Peyer's patch (tissue), 4 donors: ENCODE results near the gene ZGPAT. TPM values are rescaled to one million over a fixed set of nuclear protein-coding genes. Genes with fewer than 3 reads are reported as not detected.

Experiments
- DNase-seq, 3 donors: peaks; one replicate each; pipeline ENCODE4 v3.0.0-alpha.2; 2017 to 2019
- H3K27ac ChIP-seq, 4 donors: fragments of 200-600 bp; sonication (generic); one replicate each; pipeline ENCODE4 v1.5.1; 2016 to 2019
- H3K27me3 ChIP-seq, 2 donors: fragments of 200-600 bp; sonication (generic); one replicate each; pipeline ENCODE4 v1.5.1; 2019
- H3K36me3 ChIP-seq, 3 donors: fragments of 200-600 bp; sonication (generic); one replicate each; pipeline ENCODE4 v1.5.1; 2016 to 2019
- H3K4me1 ChIP-seq, 4 donors: fragments of 200-600 bp; sonication (generic); one replicate each; pipeline ENCODE4 v1.5.1; 2016 to 2019
- H3K4me3 ChIP-seq, 4 donors: fragments of 200-600 bp; sonication (generic); 1 replicate in 3 of 4; 2 replicates in 1 of 4; pipeline ENCODE4 v1.5.1; 2016 to 2019; ENCODE audit warnings: mild to moderate bottlenecking in 1 of 4
- H3K9me3 ChIP-seq, 4 donors: fragments of 200-600 bp; sonication (generic); one replicate each; pipeline ENCODE4 v1.5.1; 2016 to 2019; ENCODE audit warnings: mild to moderate bottlenecking in 1 of 4
- CTCF ChIP-seq, 6 experiments: fragments of 450-650 bp in 4 of 6; fragments of 200-600 bp in 2 of 6; sonication (generic) in 1 of 6; IDR thresholded peaks; one replicate each; pipeline ENCODE4 v1.5.1; 2017 to 2019; ENCODE audit warnings: antibody characterized with exemption in 6 of 6, mild to moderate bottlenecking in 3 of 6, moderate library complexity in 1 of 6
- POLR2A ChIP-seq, 2 donors: fragments of 450-650 bp; IDR thresholded peaks; one replicate each; pipeline ENCODE4 v1.5.1; 2017; ENCODE audit warnings: antibody characterized with exemption in 2 of 2, mild to moderate bottlenecking in 2 of 2, moderate library complexity in 2 of 2
- total RNA-seq, 4 donors: library from RNA; depleted of rRNA; stranded (reverse); fragments of >200 nt; gene quantifications; one replicate each; pipeline ENCODE4 v1.1.0, GENCODE V29; 2016

The ZGPAT gene
- total RNA-seq, 4 donors from 2014 or later, result 48.9 to 67.7 (median 54.7) TPM

- Histone ChIP-seq H3K27ac (no peak overlapping the region), H3K4me1 (peaks cover 9 to 58% (median 15%) of the 10 kb centered on the region in 4 donors), H3K36me3 (peaks cover 0 to 12% (median 0%) of the 10 kb centered on the region in 3 donors), H3K4me3 (no peak overlapping the region), H3K9me3 (no peaks in the 10 kb centered on the region), H3K27me3 (no peaks in the 10 kb centered on the region)
- peak in 1 of 3 donors; percentile 51 for DNase-seq
- TF ChIP-seq POLR2A (IDR thresholded peaks at IDR 0.05) (no peak), CTCF (IDR thresholded peaks at IDR 0.05) (no peak)
Measured at GRCh38 chr20:63695424-63696305, 12.2 kb upstream of the ZGPAT start.

GRCh38 chr20:63696306-63696627 is 11.6 kb upstream of the ZGPAT start:
- Histone ChIP-seq H3K36me3 (peaks cover 0 to 14% (median 0%) of the 10 kb centered on the region in 3 donors), H3K27me3 (no peaks in the 10 kb centered on the region), H3K4me3 (peak overlapping the region in 3 of 4 donors; percentile 28 to 38 (median 31)), H3K9me3 (no peaks in the 10 kb centered on the region), H3K27ac (peak overlapping the region in 1 of 4 donors; percentile 12), H3K4me1 (peaks cover 9 to 52% (median 15%) of the 10 kb centered on the region in 4 donors)
- peak in 1 of 3 donors; percentile 69 for DNase-seq
- TF ChIP-seq POLR2A (IDR thresholded peaks at IDR 0.05) (no peak), CTCF (IDR thresholded peaks at IDR 0.05) (no peak)

- no peaks in the 10 kb centered on the region for H3K27me3 ChIP-seq
- H3K4me1 ChIP-seq, result peaks cover 9 to 48% (median 15%) of the 10 kb centered on the region in 4 donors
- H3K9me3 ChIP-seq, result no peaks in the 10 kb centered on the region
- peak within 1 kb of the TSS in 2 of 4 donors; percentile 12 to 52 for H3K27ac ChIP-seq
- H3K4me3 ChIP-seq, result peak within 1 kb of the TSS in 3 of 4 donors; percentile 28 to 38 (median 31)
- TF ChIP-seq POLR2A (IDR thresholded peaks at IDR 0.05), result no peak
- no peak for TF ChIP-seq CTCF (IDR thresholded peaks at IDR 0.05)
- DNase-seq, result peak in 1 of 3 donors; percentile 56
- H3K36me3 ChIP-seq, result peaks cover 0 to 15% (median 0%) of the 10 kb centered on the region in 3 donors
Measured at GRCh38 chr20:63696628-63697356, 11.0 kb upstream of the ZGPAT start, which contains the start of gene TNFRSF6B. Gene TNFRSF6B, plus strand, starts transcription at chr20:63696652. Its CDS starts 116 bp downstream, at chr20:63696768.

GRCh38 chr20:63697357-63697867 is 10.4 kb upstream of the ZGPAT start:
- H3K9me3 ChIP-seq, result no peaks in the 10 kb centered on the region
- peaks cover 9 to 42% (median 15%) of the 10 kb centered on the region in 4 donors for H3K4me1 ChIP-seq
- no peak for TF ChIP-seq POLR2A (IDR thresholded peaks at IDR 0.05)
- no peak for TF ChIP-seq CTCF (IDR thresholded peaks at IDR 0.05)
- DNase-seq, result no peak
- peak overlapping the region in 1 of 4 donors; percentile 52 for H3K27ac ChIP-seq
- H3K4me3 ChIP-seq, result peak overlapping the region in 2 of 4 donors; percentile 28 to 31
- H3K36me3 ChIP-seq, result peaks cover 0 to 15% (median 0%) of the 10 kb centered on the region in 3 donors
- H3K27me3 ChIP-seq, result no peaks in the 10 kb centered on the region

- H3K36me3 ChIP-seq, result peaks cover 0 to 15% (median 0%) of the 10 kb centered on the region in 3 donors
- no peak overlapping the region for H3K4me3 ChIP-seq
- TF ChIP-seq POLR2A (IDR thresholded peaks at IDR 0.05) (no peak), CTCF (IDR thresholded peaks at IDR 0.05) (no peak)
- H3K4me1 ChIP-seq, result peaks cover 9 to 36% (median 15%) of the 10 kb centered on the region in 4 donors
- peak in 1 of 3 donors; percentile 49 for DNase-seq
- no peaks in the 10 kb centered on the region for H3K27me3 ChIP-seq
- H3K27ac ChIP-seq, result peak overlapping the region in 2 of 4 donors; percentile 17 to 75
- no peaks in the 10 kb centered on the region for H3K9me3 ChIP-seq
Measured at GRCh38 chr20:63697868-63698545, 9.8 kb upstream of the ZGPAT start.
